Subcutaneous abdominal adipose tissue (tissue), 5 donors: Measurements from ENCODE around the gene PARP4.
A peak's percentile ranks its signal among the peaks of the same experiment; 100 is the strongest.
"Not testable (repeated sequence)": the region's sequence is repeated elsewhere in the genome, so short reads cannot be mapped to it uniquely, and the experiment has no call there.

Source experiments
- H3K27ac ChIP-seq: one replicate; pipeline ENCODE4 v1.7.0; 2013; ENCODE audit warnings: low read depth, mild to moderate bottlenecking, inconsistent platforms, low read length, moderate library complexity
- H3K27me3 ChIP-seq, 5 donors: one replicate each; pipeline ENCODE4 v1.7.0; 2013; ENCODE audit warnings: low read length in 5 of 5, inconsistent platforms in 1 of 5; ENCODE audit not compliant: control insufficient read depth in 5 of 5, insufficient read depth in 4 of 5
- H3K36me3 ChIP-seq, 5 donors: one replicate each; pipeline ENCODE4 v1.7.0; 2013; ENCODE audit warnings: low read length in 5 of 5; ENCODE audit not compliant: control insufficient read depth in 5 of 5, insufficient read depth in 5 of 5
- H3K4me1 ChIP-seq, 5 donors: one replicate each; pipeline ENCODE4 v1.7.0; 2013; ENCODE audit warnings: low read length in 5 of 5, mild to moderate bottlenecking in 3 of 5, moderate library complexity in 1 of 5; ENCODE audit not compliant: control insufficient read depth in 5 of 5, insufficient read depth in 5 of 5
- H3K4me3 ChIP-seq, 5 donors: one replicate each; pipeline ENCODE4 v1.7.0; 2013; ENCODE audit warnings: low read length in 5 of 5, low read depth in 1 of 5
- H3K9ac ChIP-seq, 5 donors: one replicate each; pipeline ENCODE4 v1.7.0; 2013; ENCODE audit warnings: low read length in 5 of 5, mild to moderate bottlenecking in 4 of 5, moderate library complexity in 3 of 5
- H3K9me3 ChIP-seq, 5 donors: one replicate each; pipeline ENCODE4 v1.7.0; 2013; ENCODE audit warnings: low read length in 5 of 5; ENCODE audit not compliant: control insufficient read depth in 5 of 5
- donor health status: healthy.
- donor health status: healthy.
- donor health status: healthy.
- donor health status: healthy.
- donor health status: healthy.

Gene PARP4

GRCh38 chr13:24493356-24493755 is 19.2 kb downstream of the PARP4 start:
- no peaks in the 10 kb centered on the region for H3K27me3 ChIP-seq
- peaks cover 40 to 88% (median 73%) of the 10 kb centered on the region in 5 donors for H3K36me3 ChIP-seq
- H3K27ac ChIP-seq: no peak overlapping the region
- H3K4me1 ChIP-seq: peaks cover 0 to 4% (median 0%) of the 10 kb centered on the region in 5 donors
- H3K4me3 ChIP-seq: no peak overlapping the region
- H3K9ac ChIP-seq: no peak overlapping the region
- no peaks in the 10 kb centered on the region for H3K9me3 ChIP-seq

- H3K9ac ChIP-seq: no peak overlapping the region
- H3K4me3 ChIP-seq: no peak overlapping the region
- no peak overlapping the region for H3K27ac ChIP-seq
- no peaks in the 10 kb centered on the region for H3K27me3 ChIP-seq
- H3K4me1 ChIP-seq: no peaks in the 10 kb centered on the region
- H3K9me3 ChIP-seq: no peaks in the 10 kb centered on the region
- H3K36me3 ChIP-seq: peaks cover 32 to 81% (median 61%) of the 10 kb centered on the region in 5 donors
These were observed 20.7 kb downstream of the PARP4 start for GRCh38 chr13:24491845-24492244.

GRCh38 chr13:24489721-24490120 is 22.9 kb downstream of the PARP4 start:
- Histone ChIP-seq H3K36me3 (peaks cover 34 to 70% (median 57%) of the 10 kb centered on the region in 5 donors), H3K27ac (no peak overlapping the region), H3K9ac (no peak overlapping the region), H3K4me3 (no peak overlapping the region), H3K9me3 (no peaks in the 10 kb centered on the region), H3K4me1 (no peaks in the 10 kb centered on the region), H3K27me3 (no peaks in the 10 kb centered on the region)

- not testable (repeated sequence) for H3K27ac ChIP-seq, H3K27me3 ChIP-seq, H3K9ac ChIP-seq, H3K4me1 ChIP-seq, H3K4me3 ChIP-seq, H3K9me3 ChIP-seq
- peaks cover 28 to 70% (median 54%) of the 10 kb centered on the region in 5 donors for H3K36me3 ChIP-seq
These were observed 24.5 kb downstream of the PARP4 start for GRCh38 chr13:24488092-24488491.

DNA sequence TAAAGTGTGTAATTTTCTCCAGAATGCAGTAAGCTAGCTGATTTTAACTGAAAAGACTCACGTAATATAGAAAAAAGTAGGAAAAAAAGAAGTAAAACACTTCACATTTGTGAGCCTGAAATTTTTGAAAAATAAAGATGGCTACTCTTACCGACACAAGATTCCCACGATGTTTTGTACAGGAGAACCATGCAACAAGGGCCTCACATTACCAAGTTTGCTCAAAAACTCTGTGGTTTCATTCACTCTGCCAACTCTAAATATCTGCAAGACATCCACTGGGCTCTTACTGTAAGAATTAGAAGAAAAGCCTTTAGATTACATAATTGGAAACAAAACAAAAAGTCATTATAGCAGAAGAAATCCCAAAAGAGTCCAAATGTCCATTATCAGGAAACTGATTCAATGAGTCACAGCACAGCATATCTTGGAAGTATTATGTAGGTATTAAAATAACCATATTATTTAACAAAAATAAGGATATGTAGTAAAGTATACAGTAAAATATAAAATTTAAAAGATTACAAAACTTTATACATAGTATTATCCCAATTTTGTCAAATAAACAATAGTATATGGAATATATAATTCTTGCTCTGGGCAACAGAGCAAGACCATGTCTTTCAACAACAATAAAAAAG is 26.4 kb downstream of the PARP4 start:
- H3K36me3 ChIP-seq: peaks cover 28 to 69% (median 53%) of the 10 kb centered on the region in 5 donors
- H3K27ac ChIP-seq: not testable (repeated sequence)

GRCh38 chr13:24473686-24474085 is 38.9 kb downstream of the PARP4 start:
- Histone ChIP-seq H3K4me1 (no peaks in the 10 kb centered on the region), H3K4me3 (no peak overlapping the region), H3K9me3 (no peaks in the 10 kb centered on the region), H3K27me3 (no peaks in the 10 kb centered on the region), H3K9ac (no peak overlapping the region), H3K36me3 (peaks cover 20 to 84% (median 67%) of the 10 kb centered on the region in 5 donors), H3K27ac (no peak overlapping the region)

More for the DNA sequence above, 26.4 kb downstream of the PARP4 start:
- not testable (repeated sequence) for H3K27me3 ChIP-seq, H3K9me3 ChIP-seq, H3K9ac ChIP-seq, H3K4me1 ChIP-seq, H3K4me3 ChIP-seq

GRCh38 chr13:24472129-24472528 is 40.4 kb downstream of the PARP4 start:
- H3K9me3 ChIP-seq, H3K4me3 ChIP-seq, H3K9ac ChIP-seq, H3K4me1 ChIP-seq, H3K27me3 ChIP-seq, H3K27ac ChIP-seq: not testable (repeated sequence)
- H3K36me3 ChIP-seq: peaks cover 23 to 90% (median 70%) of the 10 kb centered on the region in 5 donors

DNA sequence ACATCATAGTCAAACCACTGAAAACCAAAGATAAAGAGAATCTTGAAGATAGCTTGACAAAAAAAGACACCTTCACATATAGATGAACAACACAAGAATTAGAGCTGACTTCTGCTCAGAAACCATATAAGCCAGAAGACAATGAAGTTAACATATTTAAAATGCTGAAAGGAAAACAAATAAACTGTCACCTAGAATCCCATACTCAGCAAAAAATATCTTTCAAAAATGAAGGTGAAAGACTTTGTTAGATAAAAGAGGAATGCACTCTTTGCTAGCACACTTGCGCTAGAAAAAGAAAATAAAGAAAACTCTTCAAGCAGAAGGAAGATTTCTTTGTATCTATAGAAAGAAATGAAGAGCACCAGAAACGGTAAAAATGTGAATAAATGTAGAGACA is 49.5 kb downstream of the PARP4 start:
- Histone ChIP-seq H3K9ac (no peak overlapping the region), H3K4me3 (no peak overlapping the region), H3K27me3 (no peaks in the 10 kb centered on the region), H3K9me3 (no peaks in the 10 kb centered on the region), H3K27ac (no peak overlapping the region), H3K4me1 (peaks cover 0 to 13% (median 11%) of the 10 kb centered on the region in 5 donors), H3K36me3 (peaks cover 16 to 44% (median 33%) of the 10 kb centered on the region in 5 donors)

- H3K4me1 ChIP-seq: peaks cover 0 to 13% (median 11%) of the 10 kb centered on the region in 5 donors
- no peaks in the 10 kb centered on the region for H3K27me3 ChIP-seq
- H3K9ac ChIP-seq: no peak overlapping the region
- H3K36me3 ChIP-seq: peaks cover 10 to 48% (median 36%) of the 10 kb centered on the region in 5 donors
- H3K27ac ChIP-seq: no peak overlapping the region
- H3K4me3 ChIP-seq: no peak overlapping the region
- no peaks in the 10 kb centered on the region for H3K9me3 ChIP-seq
These were observed 52.3 kb downstream of the PARP4 start for GRCh38 chr13:24460256-24460655.

- Histone ChIP-seq H3K27me3 (no peaks in the 10 kb centered on the region), H3K36me3 (peaks cover 10 to 53% (median 40%) of the 10 kb centered on the region in 5 donors), H3K27ac (peak overlapping the region; percentile 46), H3K4me1 (peaks cover 0 to 13% (median 11%) of the 10 kb centered on the region in 5 donors), H3K9ac (peak overlapping the region in 2 of 5 donors; percentile 20 to 41), H3K4me3 (no peak overlapping the region), H3K9me3 (no peaks in the 10 kb centered on the region)
These were observed 52.9 kb downstream of the PARP4 start for GRCh38 chr13:24459726-24460125.
